ENCODE results near the gene KPNA2. TPM values are rescaled to one million over a fixed set of nuclear protein-coding genes. Genes with fewer than 3 reads are reported as not detected.

KPNA2 gene
- total and polyA plus RNA-seq, 9 of the 15 experiments (the other 6 are each of a cell fraction or from before 2014, with no cell fraction given), result 132 to 984 (median 241) TPM

- TF ChIP-seq ZBTB26 (CRISPR knock-in tag; IDR thresholded peaks at IDR 0.05), result no peak
- no peak for TF ChIP-seq MIER1 (IDR thresholded peaks at IDR 0.05; ENCODE audit: low read depth)
- TF ChIP-seq KAT2B (IDR thresholded peaks at IDR 0.05; ENCODE audit: low read depth, low read length), result no peak
- no peak for TF ChIP-seq ZNF57 (CRISPR knock-in tag; IDR thresholded peaks at IDR 0.05)
- TF ChIP-seq ZNF274 (IDR thresholded peaks at IDR 0.05; ENCODE audit: borderline replicate concordance, low read depth, low read length), result no peak
- no peak for TF ChIP-seq XRCC4 (IDR thresholded peaks at IDR 0.05; ENCODE audit: extremely low read depth, insufficient read depth, insufficient read length)
- no peak; the same call in 1 of the 2 replicates for TF ChIP-seq TARDBP (IDR thresholded peaks at IDR 0.05)
- TF ChIP-seq NFIC (IDR thresholded peaks at IDR 0.05), result peak; percentile 55; the same call in 1 of the 2 replicates
- no peak for TF ChIP-seq COPS2 (conservative IDR thresholded peaks at IDR 0.05)
- TF ChIP-seq FOXK2 (conservative IDR thresholded peaks at IDR 0.05 in 1 of 2, IDR thresholded peaks at IDR 0.05 in 1 of 2; ENCODE audit: low read depth in 2 of 2), result no peak
- peak; percentile 92 for TF ChIP-seq SNIP1 (IDR thresholded peaks at IDR 0.05; ENCODE audit: low read depth)
- no peak for TF ChIP-seq PPARD (CRISPR knock-in tag; IDR thresholded peaks at IDR 0.05)
- TF ChIP-seq ETS2 (tag; IDR thresholded peaks at IDR 0.05; ENCODE audit: borderline replicate concordance, poor library complexity, severe bottlenecking), result no peak
- TF ChIP-seq ZBTB43 (CRISPR knock-in tag; IDR thresholded peaks at IDR 0.05), result no peak
- TF ChIP-seq RBM39 (optimal IDR thresholded peaks at IDR 0.05; ENCODE audit: low read depth, low read length), result no peak
- TF ChIP-seq MCM2 (IDR thresholded peaks at IDR 0.05; ENCODE audit: low read depth), result no peak
- TF ChIP-seq PREB (CRISPR knock-in tag; IDR thresholded peaks at IDR 0.05), result no peak
- no peak for TF ChIP-seq PHTF2 (CRISPR knock-in tag; IDR thresholded peaks at IDR 0.05)
- TF ChIP-seq HDAC2 (IDR thresholded peaks at IDR 0.05), result no peak
- peak; percentile 43; the same call in 1 of the 2 replicates for TF ChIP-seq BHLHE40 (IDR thresholded peaks at IDR 0.05; ENCODE audit: low read length)
- no peak for TF ChIP-seq ARID2 (IDR thresholded peaks at IDR 0.05)
- no peak for TF ChIP-seq XRCC3 (IDR thresholded peaks at IDR 0.05)
- TF ChIP-seq HES1 (IDR thresholded peaks at IDR 0.05; ENCODE audit: low read depth), result no peak
- no peak for TF ChIP-seq GATA2 (CRISPR knock-in tag; IDR thresholded peaks at IDR 0.05)
Measured at GRCh38 chr17:67993153-67993997, 42.2 kb upstream of the KPNA2 start (continued).

Measured in K562 (cell line).